Measurements from ENCODE around the gene DUSP7. TPM values are rescaled to one million over a fixed set of nuclear protein-coding genes. Genes with fewer than 3 reads are reported as not detected.

Gene DUSP7
- total RNA-seq, 2 experiments from 2014 or later = 4.8 to 5.2 TPM

- Histone ChIP-seq H3K4me1 (ENCODE audit: insufficient read depth, low read length) (peaks cover 19% of the 10 kb centered on the region), H3K9me3 (ENCODE audit: control insufficient read depth in 1 of 2, insufficient read depth in 1 of 2, low read length in 2 of 2) (no peaks in the 10 kb centered on the region), H3K36me3 (ENCODE audit: insufficient read depth, low read length) (no peaks in the 10 kb centered on the region), H3K4me3 (ENCODE audit: low read length) (no peak overlapping the region), H3K27me3 (ENCODE audit: control insufficient read depth in 1 of 2, insufficient read depth in 2 of 2, low read length in 2 of 2) (no peaks in the 10 kb centered on the region), H3K27ac (ENCODE audit: low read depth in 1 of 2, low read length in 2 of 2) (no peak overlapping the region)
- intact Hi-C loops (cut with DNase I, micrococcal nuclease) = no loop called here
- POLR2A ChIA-PET = no interaction called here
- DNase-seq (no peak), ATAC-seq (ENCODE audit: poor library complexity) (no peak)
- CTCF ChIA-PET = no interaction called here
- H3K4me3 Mint-ChIP-seq = no peak overlapping the region
- TF ChIP-seq CTCF (IDR thresholded peaks at IDR 0.05) = no peak
- H3K27me3 Mint-ChIP-seq = no peaks in the 10 kb centered on the region
- peaks cover 11% of the 10 kb centered on the region for H3K4me1 Mint-ChIP-seq (ENCODE audit: low read depth)
- no peaks in the 10 kb centered on the region for H3K9me3 Mint-ChIP-seq
- no peaks in the 10 kb centered on the region for H3K36me3 Mint-ChIP-seq (ENCODE audit: low read depth)
- no peak overlapping the region for H3K27ac Mint-ChIP-seq
Measured at GRCh38 chr3:52090131-52090932, 34.0 kb upstream of the DUSP7 start.

- no peak for ATAC-seq (ENCODE audit: poor library complexity)
- no peaks in the 10 kb centered on the region for H3K36me3 ChIP-seq (ENCODE audit: insufficient read depth, low read length)
- CTCF ChIA-PET = no interaction called here
- no peak for DNase-seq
- no peak overlapping the region for H3K27ac ChIP-seq (ENCODE audit: low read depth in 1 of 2, low read length in 2 of 2)
- Mint-ChIP-seq H3K4me1 (ENCODE audit: low read depth) (peaks cover 11% of the 10 kb centered on the region), H3K4me3 (no peak overlapping the region), H3K9me3 (no peaks in the 10 kb centered on the region), H3K36me3 (ENCODE audit: low read depth) (no peaks in the 10 kb centered on the region), H3K27ac (no peak overlapping the region), H3K27me3 (no peaks in the 10 kb centered on the region)
- peaks cover 19% of the 10 kb centered on the region for H3K4me1 ChIP-seq (ENCODE audit: insufficient read depth, low read length)
- no peaks in the 10 kb centered on the region for H3K27me3 ChIP-seq (ENCODE audit: control insufficient read depth in 1 of 2, insufficient read depth in 2 of 2, low read length in 2 of 2)
- no peaks in the 10 kb centered on the region for H3K9me3 ChIP-seq (ENCODE audit: control insufficient read depth in 1 of 2, insufficient read depth in 1 of 2, low read length in 2 of 2)
- intact Hi-C loops (cut with DNase I, micrococcal nuclease) = no loop called here
- no peak overlapping the region for H3K4me3 ChIP-seq (ENCODE audit: low read length)
- POLR2A ChIA-PET = no interaction called here
- TF ChIP-seq CTCF (IDR thresholded peaks at IDR 0.05) = no peak
Measured at GRCh38 chr3:52089691-52090090, 33.3 kb upstream of the DUSP7 start.

GRCh38 chr3:52088445-52089367, 32.3 kb upstream of the DUSP7 start:
- peak in 3 of 14 experiments; percentile 17 to 66 (median 59) for DNase-seq
- ChIA-PET POLR2A (no interaction called here), CTCF (interaction anchor here (0.6 to 1.3 kb wide), 2 partner anchors 17 to 87 kb away, joined by 3 read pairs; no protein-coding TSS in a partner anchor)
- Histone ChIP-seq H3K27me3 (ENCODE audit: control insufficient read depth in 1 of 2, insufficient read depth in 2 of 2, low read length in 2 of 2) (no peaks in the 10 kb centered on the region), H3K4me1 (ENCODE audit: insufficient read depth, low read length) (peaks cover 19% of the 10 kb centered on the region), H3K36me3 (ENCODE audit: insufficient read depth, low read length) (no peaks in the 10 kb centered on the region), H3K27ac (ENCODE audit: low read depth in 1 of 2, low read length in 2 of 2) (no peak overlapping the region), H3K9me3 (ENCODE audit: control insufficient read depth in 1 of 2, insufficient read depth in 1 of 2, low read length in 2 of 2) (no peaks in the 10 kb centered on the region), H3K4me3 (ENCODE audit: low read length) (no peak overlapping the region)
- Mint-ChIP-seq H3K4me1 (ENCODE audit: low read depth) (peaks cover 11% of the 10 kb centered on the region), H3K27me3 (no peaks in the 10 kb centered on the region), H3K36me3 (ENCODE audit: low read depth) (no peaks in the 10 kb centered on the region), H3K27ac (no peak overlapping the region), H3K4me3 (no peak overlapping the region), H3K9me3 (no peaks in the 10 kb centered on the region)
- ATAC-seq (ENCODE audit: poor library complexity) = no peak
- intact Hi-C loops (cut with DNase I, micrococcal nuclease) = no loop called here
- TF ChIP-seq CTCF (IDR thresholded peaks at IDR 0.05) = no peak
